DMS153 treated with DMSO at 0.1 percent for 48 hours (cell line): ENCODE data around the gene ALDH3A1.

Experiments used
- DNase-seq: peaks from one replicate; lab custom pipeline; 2025; ENCODE audit not compliant: unreplicated experiment; lab: John Stamatoyannopoulos, UW

ALDH3A1 gene

GRCh38 chr17:19760746-19761145 lies 12.6 kb upstream of the ALDH3A1 start:
- no peak for DNase-seq

DNA sequence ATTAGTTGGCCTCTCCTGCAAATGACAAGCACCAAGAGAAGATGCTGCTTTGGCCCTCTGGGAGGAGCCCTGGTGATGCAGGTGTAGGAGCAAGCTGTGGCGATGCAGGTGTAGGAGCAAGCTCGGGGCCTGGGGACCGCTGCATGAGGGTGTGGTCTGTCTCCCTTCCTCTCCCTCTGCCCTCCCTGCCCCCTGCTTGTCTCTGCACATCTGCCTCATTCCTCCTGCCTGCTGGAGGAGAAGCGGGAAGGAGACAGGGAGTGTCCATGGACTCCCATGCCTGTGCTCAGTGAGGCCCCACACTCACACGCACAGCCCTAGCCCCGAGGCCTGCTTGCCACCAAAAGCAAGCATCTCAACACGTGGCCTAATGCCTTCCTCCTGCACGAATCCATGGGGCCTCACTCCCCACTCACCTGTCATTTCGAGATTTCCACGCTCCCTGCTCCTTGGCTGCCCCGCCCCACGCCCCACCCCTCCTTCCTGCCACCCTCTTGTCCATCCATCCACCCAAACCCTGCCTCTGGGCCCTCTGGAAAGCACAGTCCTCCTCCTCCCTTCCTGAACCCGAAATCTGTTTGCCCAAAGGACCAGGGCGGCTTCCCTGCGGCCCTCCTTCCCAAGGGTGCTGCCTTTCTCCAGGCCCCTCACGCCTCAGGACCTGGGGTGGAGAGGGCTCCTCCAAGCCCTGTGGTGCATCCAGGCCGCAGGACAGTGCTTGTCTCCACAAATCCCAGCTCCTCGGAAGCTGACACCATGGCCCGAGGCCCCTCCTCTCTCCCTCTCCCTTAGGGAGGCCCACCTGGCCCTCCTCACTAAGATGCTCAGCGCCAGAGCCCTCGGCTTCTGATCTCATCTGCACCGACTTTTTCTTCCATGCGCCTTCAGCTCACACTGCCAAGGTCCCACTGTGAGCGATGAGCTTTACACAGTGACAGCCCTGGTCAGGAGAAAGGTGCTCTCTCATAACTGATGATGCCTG lies 11.8 kb upstream of the ALDH3A1 start:
- no peak for DNase-seq

- no peak for DNase-seq
These were observed 9.6 kb upstream of the ALDH3A1 start for GRCh38 chr17:19757536-19758180.

GRCh38 chr17:19756546-19756945 lies 8.4 kb upstream of the ALDH3A1 start:
- DNase-seq: no peak

GRCh38 chr17:19755821-19756510 lies 7.9 kb upstream of the ALDH3A1 start:
- no peak for DNase-seq

- no peak for DNase-seq
These were observed 7.3 kb upstream of the ALDH3A1 start for GRCh38 chr17:19755392-19755791.

DNA sequence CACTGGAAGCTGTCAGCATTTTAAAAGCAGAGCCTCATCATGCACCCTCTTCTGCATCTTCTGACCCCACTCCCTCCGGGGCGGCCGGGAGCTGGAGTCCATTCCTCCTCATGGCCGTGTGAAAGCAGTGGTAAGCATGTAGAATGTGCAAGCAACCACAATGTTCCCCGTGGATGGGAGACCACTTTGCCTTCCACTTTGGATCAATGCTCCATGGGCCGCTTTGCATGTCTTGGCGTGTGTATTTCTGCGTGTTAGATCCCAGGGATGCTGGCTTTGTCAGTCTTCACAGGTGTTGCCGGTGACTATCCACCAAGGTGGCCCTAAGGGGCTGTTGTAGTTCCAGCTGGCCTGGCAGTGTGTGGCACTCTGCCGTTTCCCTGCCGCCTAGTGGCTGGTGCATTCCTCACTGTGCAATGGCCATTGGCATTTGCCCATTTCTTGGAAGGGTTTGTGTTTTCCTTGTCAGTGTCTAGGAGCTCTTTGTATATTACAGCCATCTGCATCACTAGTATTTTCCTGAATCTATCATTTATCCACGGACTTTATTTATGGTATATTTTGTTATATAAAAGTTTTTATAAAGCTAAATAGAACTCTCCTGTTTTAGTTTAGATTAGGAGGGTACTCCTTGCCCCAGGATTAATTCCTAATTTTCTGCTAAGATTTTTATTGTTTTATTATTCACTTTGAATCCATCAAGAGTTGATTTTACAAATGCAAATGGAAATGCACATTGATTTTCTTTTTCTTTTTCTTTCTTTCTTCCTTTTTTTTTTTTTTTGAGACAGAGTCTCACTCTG lies 5.8 kb upstream of the ALDH3A1 start:
- DNase-seq: peak; percentile 13

DNA sequence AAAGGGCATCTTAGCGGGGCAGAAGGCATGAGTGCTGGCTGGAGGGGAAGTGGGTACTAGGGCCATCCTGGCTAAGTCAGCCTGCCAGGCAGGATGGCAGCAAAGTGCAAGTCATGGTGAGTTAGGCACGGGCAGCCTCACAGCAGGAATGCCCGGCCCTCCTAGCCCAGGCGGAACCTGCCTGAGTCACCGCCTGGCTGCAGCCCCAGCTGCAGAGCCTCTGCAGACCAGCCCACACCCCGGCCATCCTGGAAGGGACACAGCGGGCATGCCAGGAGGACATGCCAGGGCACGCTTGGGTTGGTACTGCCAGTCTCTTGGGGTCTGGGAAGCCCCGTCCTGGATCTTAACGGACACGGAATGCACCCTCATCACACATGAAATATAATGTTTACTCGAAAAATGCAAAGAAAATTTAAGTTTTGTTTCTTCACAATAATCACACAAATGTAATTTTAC lies 5.0 kb upstream of the ALDH3A1 start:
- no peak for DNase-seq

GRCh38 chr17:19752216-19753050 lies 4.3 kb upstream of the ALDH3A1 start:
- no peak for DNase-seq

DNA sequence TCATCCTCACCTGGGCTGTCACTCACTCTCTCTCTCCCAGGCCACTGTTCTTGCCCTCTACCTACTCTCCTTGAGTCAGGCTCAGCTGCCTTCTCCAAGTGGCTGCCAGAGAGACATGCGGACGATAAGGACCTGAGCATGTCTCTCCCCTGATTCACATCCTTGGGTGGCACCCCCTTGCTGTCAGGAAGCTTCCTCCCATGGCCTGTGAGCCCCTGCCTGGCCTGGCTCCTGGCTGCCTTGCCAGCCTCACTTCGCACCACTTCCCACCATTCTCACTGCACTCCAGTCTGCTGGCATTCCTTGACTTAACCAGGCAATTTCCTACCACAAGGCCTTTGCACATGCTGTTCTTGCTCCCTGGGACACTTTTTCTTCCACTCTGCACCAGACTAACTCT lies 2.7 kb upstream of the ALDH3A1 start:
- no peak for DNase-seq

DNA sequence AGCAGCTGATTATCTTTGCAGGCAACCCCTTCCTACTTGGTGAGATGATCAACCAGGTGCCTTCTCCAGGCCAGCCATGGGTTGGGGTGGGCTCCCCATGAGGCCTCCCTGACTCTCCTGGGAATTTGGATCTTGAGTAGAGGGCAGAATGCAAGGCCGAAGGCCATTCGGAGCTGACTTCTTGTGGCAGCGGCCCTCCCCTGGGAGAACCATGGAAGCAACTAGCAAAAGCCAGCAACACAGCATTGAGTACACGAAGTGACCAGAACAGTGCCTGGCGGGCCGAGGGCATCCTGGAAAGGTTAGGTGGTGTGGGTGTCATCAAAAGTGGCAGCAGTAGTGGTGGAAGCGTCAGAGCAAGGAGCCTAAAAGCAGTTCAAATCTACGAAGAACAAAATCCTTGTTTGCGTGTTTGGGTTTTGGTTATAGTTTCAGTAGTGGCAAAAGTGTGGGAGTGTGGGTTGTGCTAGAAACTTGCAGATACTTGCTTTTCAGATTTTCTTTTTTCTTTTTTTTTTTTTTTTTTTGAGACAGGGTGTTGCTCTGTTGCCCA lies 2.0 kb upstream of the ALDH3A1 start:
- no peak for DNase-seq

DNA sequence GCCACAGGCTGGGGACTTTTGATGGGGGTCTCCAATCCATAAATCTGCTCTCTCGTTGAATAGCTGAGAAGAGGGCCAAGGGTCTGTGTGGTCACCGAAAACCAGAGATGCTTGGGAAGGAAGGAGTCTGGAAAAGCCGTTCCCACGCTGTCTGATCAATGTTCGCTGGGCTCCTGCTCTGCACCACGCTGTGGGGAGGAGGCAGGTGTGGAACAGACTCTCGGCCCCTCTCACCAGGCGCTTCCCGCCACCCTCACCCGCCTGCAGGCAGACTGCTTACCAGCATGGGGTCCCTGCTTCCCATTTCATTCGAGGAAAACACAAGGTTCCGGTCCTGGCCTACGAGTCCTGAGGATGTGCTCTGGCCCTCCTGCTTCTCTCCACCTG lies 702 bp upstream of the ALDH3A1 start:
- DNase-seq: no peak

DNA sequence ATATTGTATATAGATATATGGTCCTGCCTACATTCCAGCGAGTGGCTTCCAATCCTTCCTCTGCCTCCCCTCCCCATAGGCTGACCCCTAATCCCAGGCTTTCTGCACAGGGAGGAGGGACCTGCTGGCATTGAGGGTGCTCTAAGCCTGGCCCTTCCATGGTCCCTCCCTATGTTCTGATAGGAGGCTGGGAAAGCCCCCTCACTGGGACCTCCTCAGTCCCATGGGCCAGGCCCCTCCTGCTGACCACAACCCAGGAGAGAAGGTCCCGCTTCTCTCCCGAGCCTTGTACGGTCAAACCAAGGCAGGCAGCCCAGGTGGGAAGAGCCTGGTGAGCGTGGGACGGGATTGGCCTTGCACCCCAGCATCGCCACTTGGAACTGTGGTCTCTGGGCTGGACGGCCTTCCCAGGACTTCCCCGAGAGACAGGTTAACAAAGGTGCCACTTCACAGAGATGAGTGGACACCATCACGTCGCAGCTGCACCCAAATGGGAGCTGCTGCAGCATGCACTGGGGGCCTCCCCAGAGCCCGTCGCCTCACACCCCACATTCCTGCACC lies 859 bp downstream of the ALDH3A1 start:
- no peak for DNase-seq

DNA sequence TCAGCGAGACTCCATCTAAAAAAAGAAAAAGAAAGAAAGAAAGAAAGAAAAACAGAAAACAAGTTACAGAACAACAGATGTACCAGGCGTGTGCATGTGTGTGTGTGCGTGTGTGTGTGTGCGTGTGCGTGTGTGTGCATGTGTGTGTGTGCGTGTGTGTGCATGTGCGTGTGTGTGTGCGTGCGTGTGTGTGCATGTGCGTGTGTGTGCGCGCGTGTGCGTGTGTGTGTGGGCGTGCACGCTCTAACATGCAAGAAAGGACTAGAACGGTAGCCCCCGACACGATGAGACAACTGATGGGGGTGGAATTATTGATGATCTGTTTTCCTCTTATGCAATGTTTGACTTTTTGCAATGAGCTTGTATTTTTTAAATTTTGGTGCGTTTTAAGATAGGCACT lies 1.6 kb downstream of the ALDH3A1 start:
- no peak for DNase-seq

GRCh38 chr17:19744922-19745757 lies 3.0 kb downstream of the ALDH3A1 start:
- peak; percentile 30 for DNase-seq

DNA sequence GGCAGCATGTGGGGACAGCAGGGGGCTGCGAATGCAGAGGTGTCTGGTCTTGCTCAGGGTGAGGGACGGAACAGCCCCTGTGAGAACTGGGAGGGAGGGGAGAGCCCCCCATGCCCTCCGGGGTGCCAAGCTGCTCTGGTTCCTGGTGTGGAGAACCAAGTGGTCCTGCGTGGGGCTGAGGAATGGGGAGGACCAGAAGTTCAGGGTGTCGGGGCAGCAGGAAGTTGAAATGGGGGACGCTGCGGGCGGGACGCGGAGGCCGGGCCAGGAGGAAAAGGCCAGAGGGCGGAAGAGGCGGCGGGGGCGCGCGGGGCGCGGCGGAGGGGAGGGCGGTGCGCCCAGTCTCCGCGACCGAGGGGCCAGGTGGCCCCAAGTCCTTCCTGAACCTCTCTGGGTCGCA lies 3.6 kb downstream of the ALDH3A1 start:
- no peak for DNase-seq

DNA sequence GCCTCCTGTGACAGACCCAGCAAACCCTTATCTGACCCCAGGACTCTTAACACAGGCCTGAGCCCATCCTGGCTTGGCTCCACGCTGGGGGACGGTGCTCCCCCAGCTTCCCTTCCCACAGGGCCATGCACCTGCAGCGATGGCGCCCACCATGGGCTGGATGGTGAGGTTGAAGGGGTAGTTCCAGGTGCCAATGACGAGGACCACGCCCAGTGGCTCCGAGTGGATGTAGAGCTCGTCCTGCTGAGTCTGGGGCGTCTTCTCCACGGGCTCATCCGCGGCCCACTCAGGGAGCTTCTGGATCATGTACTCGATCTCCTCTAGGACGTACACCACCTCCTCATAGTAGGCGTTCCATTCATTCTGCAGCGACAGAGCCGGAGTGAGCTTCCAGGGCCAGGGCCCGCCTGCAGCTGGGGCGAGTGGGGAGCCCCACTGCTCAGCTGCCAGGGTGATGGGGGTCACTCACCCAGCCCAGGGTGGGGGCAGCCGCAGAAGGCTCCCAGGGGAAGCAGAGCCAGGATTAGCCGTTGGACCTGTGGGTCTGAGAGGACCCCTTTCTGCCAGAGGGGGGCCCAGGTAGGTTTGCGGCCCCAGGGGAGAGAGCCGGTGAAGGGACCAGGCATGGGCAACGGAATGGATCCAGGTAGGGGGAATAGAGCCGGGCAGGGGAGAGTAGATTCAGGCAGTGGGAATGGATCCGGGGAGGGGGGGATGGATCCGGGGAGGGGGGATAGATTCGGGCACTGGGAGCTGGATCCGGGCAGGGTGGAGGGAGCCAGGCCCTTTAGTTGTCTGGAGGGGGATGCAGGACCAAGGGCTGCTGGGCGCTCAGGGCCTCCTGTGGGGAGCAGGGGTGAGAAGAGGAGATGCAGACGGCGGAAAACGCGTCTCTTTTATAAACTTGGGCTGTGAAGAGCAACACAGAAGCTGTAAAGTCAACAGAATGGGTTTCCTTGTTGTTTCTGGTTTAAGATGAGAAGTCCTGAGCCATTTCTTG lies 4.7 kb downstream of the ALDH3A1 start:
- DNase-seq: no peak
